ENCODE measurements around the gene TAOK1.

Gene TAOK1

DNA sequence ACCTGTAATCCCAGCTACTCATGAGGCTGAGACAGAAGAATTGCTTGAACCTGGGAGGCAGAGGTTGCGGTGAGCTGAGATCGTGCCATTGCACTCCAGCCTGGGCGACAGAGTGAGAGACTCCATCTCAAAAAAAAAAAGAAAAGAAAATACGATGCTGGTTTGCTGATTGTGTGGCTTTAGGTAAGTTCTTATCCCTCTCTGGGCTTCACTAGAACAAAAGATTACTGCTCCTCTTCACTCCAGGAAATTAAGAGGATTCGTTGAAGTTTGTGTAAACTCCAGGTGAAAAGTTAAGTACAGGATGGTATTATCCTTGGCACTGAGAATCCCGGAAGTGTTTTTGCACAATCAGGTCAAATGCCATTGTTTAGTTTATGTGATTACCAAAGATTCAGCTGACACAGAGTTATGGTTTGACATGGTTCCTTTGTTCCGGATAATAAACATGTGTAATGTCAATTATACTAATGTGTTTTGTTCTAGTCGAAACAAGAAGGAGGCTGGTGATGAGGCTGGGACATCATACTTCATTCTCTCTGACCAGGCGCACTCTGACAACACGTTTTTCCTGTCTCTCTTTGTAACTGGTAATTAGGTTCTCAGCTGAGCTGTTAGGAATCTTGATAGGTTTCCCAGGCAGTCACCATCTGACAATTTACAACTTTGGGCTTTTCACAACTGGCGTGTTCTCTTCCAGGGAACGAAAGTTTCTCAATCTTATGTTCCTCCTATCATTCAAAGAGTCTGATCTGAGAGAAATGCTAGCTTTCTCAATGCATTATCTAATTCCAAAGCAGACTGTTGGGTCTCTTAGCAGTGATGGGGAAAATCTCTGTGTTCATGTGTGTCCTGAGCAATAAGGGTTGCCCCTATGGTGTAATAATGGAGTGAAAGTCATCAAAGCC, 10.8 kb upstream of the TAOK1 start:
- DNase-seq (ENCODE audit: low spot score): no peak

DNA sequence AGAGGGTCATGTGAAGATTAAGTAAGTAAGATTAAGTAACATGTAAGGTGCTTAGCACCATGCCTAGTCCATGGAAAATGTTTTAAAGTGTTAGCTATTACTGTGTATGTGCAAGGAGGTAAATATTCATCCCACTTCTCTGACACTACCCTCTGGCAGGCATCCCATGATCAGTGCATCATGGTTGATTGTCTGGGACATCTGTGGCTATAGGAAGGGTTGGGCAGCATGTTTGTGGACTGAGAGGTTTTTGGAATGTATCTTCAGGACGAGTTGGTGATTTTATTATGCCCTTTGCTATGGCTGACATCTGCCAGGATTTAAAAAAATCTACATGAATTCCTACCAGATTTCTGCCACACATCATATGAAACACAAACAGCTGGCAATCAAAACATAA, 6.5 kb upstream of the TAOK1 start:
- DNase-seq (ENCODE audit: low spot score): no peak

DNA sequence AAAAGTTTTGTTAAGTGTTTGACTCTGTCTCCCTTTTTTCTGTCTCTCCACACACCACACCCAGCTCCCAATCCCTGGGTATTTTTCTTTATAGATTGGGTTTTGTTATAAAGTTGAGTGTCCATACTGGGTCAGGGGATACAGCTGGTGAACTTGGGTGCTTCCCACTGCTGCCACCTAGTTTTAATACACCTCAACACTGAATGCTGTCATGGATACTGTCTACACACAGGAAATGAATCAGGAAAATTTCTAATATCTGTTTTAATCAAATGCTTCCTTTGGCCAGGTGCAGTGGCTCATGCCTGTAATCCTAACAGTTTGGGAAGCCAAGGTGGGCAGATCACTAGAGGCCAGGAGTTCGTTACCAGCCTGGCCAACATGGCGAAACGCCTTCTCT, 5.3 kb upstream of the TAOK1 start:
- DNase-seq (ENCODE audit: low spot score): no peak

DNA sequence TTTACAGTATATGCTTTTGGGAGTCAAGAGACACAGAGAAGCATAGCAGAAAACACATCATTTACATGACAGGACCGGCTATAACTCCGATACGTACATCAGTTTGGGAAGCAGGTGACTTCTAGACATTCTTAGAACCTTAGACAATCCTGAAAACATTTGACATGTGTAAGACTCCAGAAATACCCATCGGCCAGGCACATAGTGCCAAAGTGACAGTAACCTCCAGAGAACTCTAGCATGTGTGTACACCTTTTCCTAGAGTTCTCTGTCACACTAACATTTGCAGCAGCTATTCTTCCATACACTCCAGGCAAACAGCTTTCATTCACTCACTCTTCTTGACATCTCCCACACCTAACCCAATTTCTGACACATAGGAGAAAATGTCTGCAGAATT, 3.4 kb upstream of the TAOK1 start:
- DNase-seq (ENCODE audit: low spot score): no peak

DNA sequence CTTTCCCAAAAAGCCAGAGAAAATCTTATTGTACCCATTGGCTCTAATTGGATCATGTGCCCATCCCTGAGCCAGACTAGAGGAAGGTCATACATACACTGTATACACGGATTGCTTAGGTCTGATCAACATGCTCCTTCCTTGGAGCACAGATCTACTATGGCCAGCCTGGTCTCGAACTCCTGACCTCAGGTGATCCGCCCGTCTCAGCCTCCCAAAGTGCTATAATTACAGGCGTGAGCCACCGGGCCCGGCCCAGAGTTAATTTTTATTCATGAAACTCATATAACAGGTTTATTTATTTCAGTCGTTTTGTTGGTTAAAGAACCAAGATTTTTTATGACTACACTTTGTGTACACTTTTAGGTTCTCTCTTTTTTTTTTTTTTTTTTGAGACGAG, 1.2 kb upstream of the TAOK1 start:
- DNase-seq (ENCODE audit: low spot score): no peak

DNA sequence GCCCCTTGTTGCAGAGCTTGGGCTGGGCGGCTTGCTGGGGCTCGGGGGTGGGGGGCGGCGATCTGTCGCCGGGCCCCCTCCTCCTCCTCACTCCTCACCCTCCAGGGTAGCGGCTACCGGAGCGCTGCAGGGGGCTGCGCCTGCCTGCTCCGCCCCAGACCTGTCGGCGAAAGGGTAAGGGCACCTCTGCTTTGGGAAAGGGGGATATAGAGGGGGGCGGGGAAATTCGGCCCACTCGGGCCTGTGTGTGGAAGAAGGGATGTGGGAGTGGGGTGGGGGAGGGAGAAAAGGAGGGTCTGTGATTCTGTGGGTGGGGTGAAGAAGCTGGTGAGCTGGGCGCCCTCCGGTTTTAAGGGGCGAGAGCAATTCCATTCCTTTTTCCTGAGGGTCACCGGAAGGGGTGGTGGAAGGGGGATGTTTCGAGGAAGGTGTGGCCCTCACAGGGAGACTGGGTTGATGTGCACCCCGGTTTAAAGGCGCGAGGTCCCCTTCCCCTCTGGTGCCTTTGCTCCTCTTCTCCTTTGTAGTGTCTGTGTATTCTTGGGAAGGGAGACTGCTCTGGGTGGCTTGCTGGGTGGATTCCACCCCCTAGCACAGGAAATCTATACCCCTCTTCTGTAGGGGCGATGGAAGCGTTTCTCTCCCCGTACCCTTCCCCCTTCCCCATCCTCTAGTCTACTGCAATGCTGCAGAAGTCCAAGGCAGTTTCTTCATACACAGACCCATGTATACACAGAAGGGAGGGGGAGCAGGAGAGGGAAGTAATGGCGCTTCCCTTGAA, 878 bp downstream of the TAOK1 start:
- peak; percentile 14 for DNase-seq (ENCODE audit: low spot score)

DNA sequence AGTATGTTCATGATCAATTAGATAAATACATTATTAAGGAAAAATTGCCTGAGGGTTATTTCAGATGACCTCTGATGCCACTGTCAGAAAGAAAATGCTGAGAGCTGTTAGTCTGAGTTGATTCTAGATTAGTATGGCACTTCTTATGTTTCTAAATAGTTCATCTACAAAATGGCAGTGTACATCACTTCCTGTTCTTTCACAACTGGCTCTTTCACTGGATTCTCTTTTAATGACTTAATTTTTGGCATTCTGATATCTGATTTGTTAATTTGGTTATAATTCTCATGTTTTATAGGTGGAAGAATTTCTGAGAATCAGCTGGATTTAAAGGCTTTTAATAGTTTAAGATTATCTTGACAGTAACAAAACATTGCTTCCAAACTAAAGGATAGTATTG, 3.3 kb downstream of the TAOK1 start:
- DNase-seq (ENCODE audit: low spot score): no peak

DNA sequence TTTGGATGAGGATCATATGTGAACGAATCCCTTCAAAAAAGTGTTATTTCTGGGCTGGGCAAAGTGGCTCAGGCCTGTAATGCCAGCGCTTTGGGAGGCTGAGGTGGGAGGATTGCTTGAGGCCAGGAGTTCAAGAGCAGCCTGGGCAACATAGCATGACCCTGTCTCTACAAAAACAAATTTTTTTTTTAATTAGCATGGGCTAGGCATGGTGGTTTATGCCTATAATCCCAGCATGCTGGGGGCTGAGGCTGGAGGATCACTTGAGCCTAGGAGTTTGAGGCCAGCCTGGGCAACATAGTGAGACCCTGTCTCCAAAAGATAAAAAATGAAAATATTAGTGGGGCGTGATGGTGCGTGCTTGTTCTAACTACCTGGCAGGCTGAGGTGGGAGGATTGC, 4.6 kb downstream of the TAOK1 start:
- DNase-seq (ENCODE audit: low spot score): no peak

DNA sequence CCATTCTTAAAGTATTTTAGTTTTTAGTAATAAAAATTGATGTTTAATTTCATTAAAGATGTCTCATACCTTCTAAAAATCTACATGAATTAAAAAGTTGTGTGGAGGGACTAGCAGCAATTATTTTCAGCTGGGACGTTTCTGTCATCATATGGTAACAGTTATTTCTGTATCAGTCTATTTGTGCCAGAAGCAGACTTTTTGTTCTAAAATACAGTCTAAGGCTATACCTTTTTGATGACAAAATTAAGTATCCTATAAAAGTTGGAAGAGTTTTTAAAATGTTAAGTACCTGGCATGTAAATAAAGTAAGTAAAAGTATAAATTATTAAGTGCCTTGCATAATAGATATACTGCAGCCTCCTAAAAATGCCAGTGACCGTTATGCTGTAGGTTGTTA, 5.9 kb downstream of the TAOK1 start:
- no peak for DNase-seq (ENCODE audit: low spot score)

DNA sequence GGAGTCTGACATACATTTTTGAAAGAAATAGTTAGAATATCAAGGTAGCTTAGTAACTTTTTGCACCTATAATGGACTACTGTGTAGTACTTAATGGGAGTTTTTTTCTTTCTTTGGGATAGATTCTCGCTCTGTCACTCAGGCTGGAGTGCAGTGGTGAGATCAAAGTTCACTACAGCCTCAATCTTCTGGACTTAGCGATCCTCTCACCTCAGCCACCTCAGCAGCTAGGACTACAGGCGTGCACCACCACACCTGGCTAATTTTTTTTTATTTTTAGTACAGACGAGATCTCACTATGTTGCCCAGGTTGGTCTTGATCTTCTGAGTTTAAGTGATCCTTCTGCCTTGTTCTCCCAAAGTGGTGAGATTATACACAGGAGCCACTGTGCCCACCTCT, 9.5 kb downstream of the TAOK1 start:
- DNase-seq (ENCODE audit: low spot score): no peak

DNA sequence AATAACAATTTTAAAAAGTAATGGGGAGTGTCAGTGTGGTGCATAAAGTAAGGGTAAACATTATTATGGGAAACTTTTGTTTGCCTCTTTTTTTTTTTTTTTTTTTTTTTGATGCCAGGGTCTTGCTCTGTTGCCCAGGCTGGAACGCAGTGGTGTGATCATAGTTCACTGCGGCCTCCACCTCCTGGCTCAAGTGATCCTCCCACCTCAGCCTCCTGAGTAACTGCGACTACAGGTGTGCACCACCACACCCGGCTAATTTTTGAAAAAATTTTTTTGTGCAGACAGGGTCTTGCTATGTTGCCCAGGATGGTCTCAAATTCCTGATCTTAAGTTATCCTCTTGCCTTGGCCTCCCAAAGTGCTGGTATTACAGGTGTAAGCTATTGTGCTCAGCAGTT, 10.7 kb downstream of the TAOK1 start:
- no peak for DNase-seq (ENCODE audit: low spot score)

DNA sequence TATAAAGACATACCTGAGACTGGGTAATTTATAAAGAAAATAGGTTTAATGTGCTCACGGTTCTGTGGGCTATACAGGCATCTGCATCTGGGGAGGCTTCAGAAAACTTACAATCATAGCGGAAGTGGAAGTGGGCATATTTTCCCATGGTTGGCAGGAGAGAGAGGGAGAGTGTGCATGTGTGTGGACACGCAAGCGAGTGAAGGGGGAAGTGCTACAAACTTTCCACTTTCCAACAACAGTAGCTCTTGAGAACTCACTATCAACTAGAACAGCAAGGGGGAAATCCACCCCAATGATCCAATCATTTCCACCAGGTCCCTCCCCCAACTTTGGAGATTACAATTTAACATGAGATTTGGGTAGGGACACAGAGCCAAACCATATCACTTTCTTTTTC, 11.1 kb downstream of the TAOK1 start:
- no peak for DNase-seq (ENCODE audit: low spot score)

DNA sequence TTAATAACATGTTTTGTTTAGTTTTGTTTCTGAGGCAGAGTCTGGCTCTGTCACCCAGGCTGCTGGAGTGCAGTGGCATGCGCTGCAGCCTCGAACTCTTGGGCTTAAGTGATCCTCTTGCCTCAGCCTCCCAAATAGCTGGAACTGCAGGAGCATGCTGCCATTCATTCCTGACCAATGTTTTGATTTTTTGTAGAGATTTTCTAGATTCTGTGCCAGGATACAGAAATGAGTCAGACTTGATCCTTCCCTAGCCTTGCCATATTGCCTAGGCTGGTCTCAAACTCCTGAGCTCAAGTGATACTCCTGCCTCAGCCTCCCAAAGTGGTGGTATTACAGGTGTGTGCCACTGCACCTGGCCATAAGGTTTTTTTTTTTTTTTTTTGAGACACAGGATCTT, 17.7 kb downstream of the TAOK1 start:
- DNase-seq (ENCODE audit: low spot score): no peak

DNA sequence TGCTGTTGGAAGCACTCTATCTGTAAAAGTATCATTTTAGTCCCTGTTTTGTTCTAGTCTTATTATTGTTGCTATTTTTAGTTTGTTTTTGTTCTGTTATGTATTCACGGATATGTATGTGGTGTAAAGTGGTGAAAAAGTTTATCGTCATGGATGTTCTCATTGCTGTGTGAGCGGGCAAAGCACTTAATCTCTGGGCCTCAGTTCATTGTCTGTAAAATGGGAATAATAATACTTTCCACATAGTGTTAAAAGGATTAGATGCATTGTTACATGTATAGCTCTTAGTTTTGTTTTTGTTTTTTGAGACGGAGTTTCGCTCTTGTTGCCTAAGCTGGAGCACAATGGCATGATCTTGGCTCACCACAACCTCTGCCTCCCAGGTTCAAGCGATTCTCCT, 19.8 kb downstream of the TAOK1 start:
- DNase-seq (ENCODE audit: low spot score): no peak

DNA sequence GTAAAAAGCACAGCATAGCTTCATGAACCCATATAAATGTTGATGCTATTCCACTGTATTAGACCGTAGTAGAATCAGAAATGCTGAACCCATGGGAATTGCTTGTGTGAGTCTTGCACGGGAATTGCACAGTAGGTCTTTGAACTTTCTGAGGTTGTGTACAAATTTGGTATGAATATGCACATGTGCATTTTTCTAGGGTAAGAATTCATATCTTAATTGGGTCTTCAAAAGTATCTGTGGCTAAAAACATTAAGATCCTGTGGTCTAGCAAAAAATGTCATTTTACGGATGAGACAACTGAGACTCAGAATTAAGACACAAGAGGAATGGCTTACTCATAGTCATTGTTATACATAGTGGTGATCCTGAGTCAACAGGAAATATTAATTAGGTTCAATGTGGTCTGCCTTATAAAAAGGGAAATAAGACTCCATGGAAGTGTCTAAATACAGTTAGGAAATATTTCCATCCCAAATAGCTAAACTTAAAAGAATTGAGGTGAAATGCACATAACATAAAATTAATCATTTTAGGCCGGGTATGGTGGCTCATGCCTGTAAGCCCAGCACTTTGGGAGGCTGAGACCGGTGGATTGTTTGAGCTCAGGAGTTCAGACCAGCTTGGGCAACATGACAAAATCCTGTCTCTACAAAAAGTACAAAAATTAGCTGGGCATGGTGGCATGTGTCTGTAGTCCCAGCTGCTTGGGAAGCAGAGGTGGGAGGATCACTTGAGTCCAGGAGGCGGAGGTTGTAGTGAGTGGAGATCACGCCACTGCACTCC, 22.8 kb downstream of the TAOK1 start:
- no peak for DNase-seq (ENCODE audit: low spot score)

DNA sequence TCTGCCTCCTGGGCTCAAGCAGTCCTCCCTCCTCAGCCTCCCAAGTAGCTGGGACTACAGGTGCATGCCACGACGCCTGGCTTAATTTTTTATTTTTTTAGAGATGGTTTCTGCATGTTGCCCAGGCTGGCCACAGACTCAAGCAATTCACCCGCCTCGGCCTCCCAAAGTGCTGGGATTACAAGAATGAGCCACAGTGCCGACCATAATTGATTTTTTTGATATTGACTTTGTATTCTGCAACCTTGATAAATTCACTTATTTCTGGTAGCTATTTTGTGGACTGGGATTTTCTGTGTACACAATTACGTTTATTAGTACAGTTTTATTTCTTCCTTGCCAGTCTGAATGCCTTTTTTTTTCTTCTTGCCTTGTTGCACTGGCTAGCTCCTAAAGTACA, 30.0 kb downstream of the TAOK1 start:
- no peak for DNase-seq (ENCODE audit: low spot score)

DNA sequence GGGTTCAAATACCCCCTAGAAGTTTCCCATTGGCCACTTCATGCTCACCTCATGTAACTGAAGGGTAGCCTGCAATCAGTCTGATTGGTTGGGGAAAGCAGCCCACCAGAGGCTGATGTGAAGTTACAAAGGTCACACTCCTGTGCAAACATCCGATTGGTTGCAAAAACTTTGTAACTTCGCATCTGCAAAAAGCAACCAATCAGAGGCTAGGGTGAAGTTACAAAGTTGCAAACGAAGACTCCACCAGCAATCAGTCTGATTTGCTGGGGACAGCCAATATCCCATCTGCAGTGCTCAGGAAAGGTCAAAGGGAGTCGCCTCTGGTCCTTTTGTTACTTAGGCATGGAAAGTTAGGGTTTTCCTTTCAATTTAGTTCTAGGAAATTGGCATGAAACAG, 40.1 kb downstream of the TAOK1 start:
- no peak for DNase-seq (ENCODE audit: low spot score)

DNA sequence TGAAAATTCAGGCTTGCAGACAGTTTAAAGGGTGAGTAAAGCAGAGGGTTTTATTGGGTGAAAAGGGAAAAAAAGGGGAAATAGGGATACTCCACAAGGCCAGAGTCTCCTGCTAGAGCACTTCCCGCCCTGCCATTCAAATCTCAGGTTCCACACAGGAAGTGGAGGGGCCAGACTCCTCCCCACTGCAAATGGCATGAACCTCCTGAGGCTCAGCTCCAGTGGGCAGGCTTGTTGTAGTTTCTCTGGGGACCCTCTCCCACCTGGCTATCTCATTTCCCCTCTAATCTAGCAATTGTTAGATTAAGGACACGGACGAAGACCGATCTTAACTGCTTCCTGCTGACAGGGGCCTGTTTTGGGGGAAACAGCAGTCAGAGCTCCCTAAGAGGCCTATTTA, 43.4 kb downstream of the TAOK1 start:
- DNase-seq (ENCODE audit: low spot score): no peak

DNA sequence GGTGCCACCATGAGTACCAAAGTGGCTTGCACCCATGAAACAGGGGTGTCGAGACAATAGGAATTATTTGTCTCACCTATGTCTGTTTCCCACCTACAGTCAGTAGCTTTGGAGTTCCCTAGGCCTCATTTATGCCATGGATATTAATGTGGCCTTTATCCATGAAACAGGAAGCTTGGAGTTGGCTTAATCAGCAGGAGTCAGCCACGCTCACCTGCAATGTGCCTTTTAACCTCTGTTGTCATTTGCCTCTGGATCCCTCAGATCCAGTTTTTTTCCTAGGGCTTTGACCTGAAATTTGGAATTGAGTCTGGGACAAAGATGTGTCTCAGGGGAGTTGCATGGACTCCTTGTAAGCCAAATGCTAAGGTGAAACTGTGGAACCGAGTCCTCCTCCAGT, 44.4 kb downstream of the TAOK1 start:
- DNase-seq (ENCODE audit: low spot score): no peak

DNA sequence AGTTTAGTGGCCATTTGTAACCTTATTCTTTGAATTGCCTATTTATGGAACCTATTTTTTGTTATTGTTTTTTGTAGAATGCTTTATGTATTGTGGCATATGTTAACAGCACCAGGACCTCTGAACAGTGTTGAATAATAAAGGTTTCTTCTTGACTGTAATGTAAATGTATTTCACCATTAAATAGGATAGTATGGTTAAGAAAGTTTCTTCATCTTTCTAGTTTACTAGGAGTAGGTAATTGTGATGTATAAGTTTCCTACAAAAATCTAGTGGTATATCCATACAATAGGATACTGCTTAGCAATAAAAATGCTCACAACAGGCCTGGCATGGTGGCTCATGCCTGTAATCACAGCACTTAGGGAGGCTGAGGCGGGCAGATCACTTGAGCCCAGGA, 52.3 kb downstream of the TAOK1 start:
- no peak for DNase-seq (ENCODE audit: low spot score)

DNA sequence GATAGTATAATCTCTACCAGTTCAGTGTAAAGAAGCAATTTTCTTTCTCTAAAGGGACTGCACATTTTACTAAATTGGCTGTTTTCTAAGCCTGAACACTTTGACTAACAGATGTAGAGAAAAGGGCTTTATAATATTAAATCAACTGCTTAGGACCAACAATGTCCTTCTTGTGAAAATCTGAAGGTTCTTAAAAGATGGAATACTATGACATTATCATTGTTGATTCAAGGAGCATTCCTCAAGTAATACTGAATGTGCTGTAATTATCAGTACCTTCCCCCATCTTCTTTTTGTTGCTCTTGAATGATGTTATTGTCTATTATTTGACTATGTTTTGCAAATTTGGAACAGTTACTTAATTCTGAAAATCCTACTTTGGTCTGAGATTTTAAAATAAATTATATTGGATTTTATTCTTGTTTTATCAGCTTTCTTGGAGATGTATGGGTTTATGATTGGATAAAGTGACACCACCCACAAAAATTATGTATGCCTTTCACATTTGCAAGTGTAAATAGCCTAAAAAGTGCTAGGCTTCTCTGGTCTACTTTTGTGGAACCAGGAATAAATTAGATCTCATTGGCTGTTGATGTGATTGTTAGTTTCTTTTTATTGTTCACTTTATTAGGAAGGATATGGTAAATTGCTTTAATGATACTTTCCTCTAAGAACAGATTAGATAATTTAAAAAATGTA, 53.0 kb downstream of the TAOK1 start:
- DNase-seq (ENCODE audit: low spot score): no peak

DNA sequence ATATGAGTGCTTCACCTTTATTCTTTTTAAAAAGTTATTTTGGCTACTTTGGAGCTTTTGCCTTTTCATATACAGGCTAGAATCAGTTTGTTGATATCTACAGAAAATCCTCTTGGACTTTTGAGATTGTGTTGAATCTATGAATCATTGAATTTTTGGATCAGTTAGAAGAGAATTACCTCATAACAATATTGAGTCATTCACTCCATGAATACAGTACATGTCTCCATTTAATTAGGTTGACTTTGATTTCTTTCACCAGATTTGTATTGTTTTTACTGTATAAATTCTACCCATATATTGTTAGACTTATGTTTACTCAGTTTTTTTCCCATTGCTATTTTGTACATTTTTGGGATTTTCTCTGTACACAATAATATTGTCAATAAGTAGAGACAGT, 54.4 kb downstream of the TAOK1 start:
- no peak for DNase-seq (ENCODE audit: low spot score)

Data from germinal center (tissue), 1 donor.